GM21381 (cell line): ENCODE measurements around the gene MYZAP.

Experiments
- ATAC-seq: cut with Tn5 transposase; IDR thresholded peaks from one replicate; pipeline ENCODE4 v1.9.1; 2021; ENCODE audit warnings: mild to moderate bottlenecking, moderate library complexity; ENCODE audit not compliant: unreplicated experiment

The MYZAP gene

GRCh38 chr15:57591822-57592367, at the start of gene MYZAP:
Gene MYZAP (plus strand): TSS chr15:57591904. CDS start chr15:57592035, 131 bp downstream.
- no peak for ATAC-seq

- no peak for ATAC-seq
Observed at GRCh38 chr15:57542505-57542817, 49.2 kb upstream of the MYZAP start.

- ATAC-seq, result no peak
Observed at GRCh38 chr15:57544848-57545480, 46.7 kb upstream of the MYZAP start.

- ATAC-seq, result no peak
Observed at GRCh38 chr15:57545995-57546394, 45.7 kb upstream of the MYZAP start.

- no peak for ATAC-seq
Observed at GRCh38 chr15:57547243-57547755, 44.4 kb upstream of the MYZAP start.

GRCh38 chr15:57548351-57548750, 43.4 kb upstream of the MYZAP start:
- ATAC-seq, result no peak

GRCh38 chr15:57548835-57549234, 42.9 kb upstream of the MYZAP start:
- no peak for ATAC-seq

GRCh38 chr15:57549935-57550334, 41.8 kb upstream of the MYZAP start:
- ATAC-seq, result no peak

GRCh38 chr15:57550640-57551039, 41.1 kb upstream of the MYZAP start:
- no peak for ATAC-seq

- ATAC-seq, result no peak
Observed at GRCh38 chr15:57551715-57552677, 39.7 kb upstream of the MYZAP start.

GRCh38 chr15:57552678-57553334, 38.9 kb upstream of the MYZAP start:
- ATAC-seq, result no peak

GRCh38 chr15:57553526-57553925, 38.2 kb upstream of the MYZAP start:
- ATAC-seq, result no peak

- no peak for ATAC-seq
Observed at GRCh38 chr15:57554063-57554811, 37.5 kb upstream of the MYZAP start.

- ATAC-seq, result no peak
Observed at GRCh38 chr15:57554812-57555179, 36.9 kb upstream of the MYZAP start.

GRCh38 chr15:57555270-57555669, 36.4 kb upstream of the MYZAP start:
- no peak for ATAC-seq

GRCh38 chr15:57556040-57556439, 35.7 kb upstream of the MYZAP start:
- ATAC-seq, result no peak

GRCh38 chr15:57557267-57557666, 34.4 kb upstream of the MYZAP start:
- no peak for ATAC-seq

- no peak for ATAC-seq
Observed at GRCh38 chr15:57557810-57558209, 33.9 kb upstream of the MYZAP start.

GRCh38 chr15:57559875-57560274, 31.8 kb upstream of the MYZAP start:
- no peak for ATAC-seq

GRCh38 chr15:57561041-57561711, 30.5 kb upstream of the MYZAP start:
- ATAC-seq, result peak; percentile 78
